T follicular helper cell (primary cell): ENCODE results near the gene SLC25A46.
"Not testable (repeated sequence)": the region's sequence is repeated elsewhere in the genome, so short reads cannot be mapped to it uniquely, and the experiment has no call there.

ENCODE experiments used
- DNase-seq: peaks from one replicate; pipeline ENCODE4 v3.0.0-alpha.2; 2020; ENCODE audit warnings: low read depth
- total RNA-seq, 2 experiments: gene quantifications; one replicate each; lab custom pipeline; 2026; lab: John Stamatoyannopoulos, UW

Gene SLC25A46
- total RNA-seq = 77.3 to 93.8 reads per million in 2 experiments

- peak; percentile 82 for DNase-seq
Measured at GRCh38 chr5:110738812-110739651, at the start of gene SLC25A46. SLC25A46 (plus strand) TSS chr5:110739007; CDS start chr5:110739120, 113 bp downstream.

GRCh38 chr5:110690587-110690986, 48.2 kb upstream of the SLC25A46 start:
- not testable (repeated sequence) for DNase-seq

DNA sequence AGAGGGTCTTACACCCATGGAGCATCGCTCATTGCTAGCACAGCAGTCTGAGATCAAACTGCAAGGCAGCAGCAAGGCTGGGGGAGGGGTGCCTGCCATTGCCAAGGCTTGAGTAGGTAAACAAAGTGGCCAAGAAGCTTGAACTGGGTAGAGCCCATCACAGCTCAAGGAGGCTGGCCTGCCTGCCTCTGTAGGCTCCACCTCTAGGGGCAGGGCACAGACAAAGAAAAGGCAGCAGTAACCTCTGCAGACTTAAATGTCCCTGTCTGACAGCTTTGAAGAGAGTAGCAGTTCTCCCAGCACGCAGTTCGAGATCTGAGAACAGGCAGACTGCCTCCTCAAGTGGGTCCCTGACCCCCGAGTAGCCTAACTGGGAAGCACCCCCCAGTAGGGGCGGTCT, 46.1 kb upstream of the SLC25A46 start:
- not testable (repeated sequence) for DNase-seq

DNA sequence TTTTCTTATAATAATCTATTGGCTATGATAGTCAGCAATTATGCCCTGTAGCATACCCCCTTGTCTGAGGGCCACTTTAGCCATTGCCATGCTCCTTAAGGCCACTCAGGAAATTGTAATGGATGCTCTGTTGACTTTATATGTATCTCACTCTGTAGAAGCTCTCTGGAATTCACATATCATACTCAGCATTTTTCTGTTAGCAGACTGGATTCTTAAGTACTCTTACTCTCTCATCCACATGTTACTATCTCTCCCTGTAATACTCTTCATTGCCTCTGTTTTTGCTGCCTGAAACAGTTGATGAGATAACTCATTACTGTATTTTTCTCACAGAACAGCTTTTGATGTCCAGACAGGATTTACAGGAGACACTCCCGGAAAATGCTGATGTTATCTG, 36.5 kb upstream of the SLC25A46 start:
- no peak for DNase-seq

DNA sequence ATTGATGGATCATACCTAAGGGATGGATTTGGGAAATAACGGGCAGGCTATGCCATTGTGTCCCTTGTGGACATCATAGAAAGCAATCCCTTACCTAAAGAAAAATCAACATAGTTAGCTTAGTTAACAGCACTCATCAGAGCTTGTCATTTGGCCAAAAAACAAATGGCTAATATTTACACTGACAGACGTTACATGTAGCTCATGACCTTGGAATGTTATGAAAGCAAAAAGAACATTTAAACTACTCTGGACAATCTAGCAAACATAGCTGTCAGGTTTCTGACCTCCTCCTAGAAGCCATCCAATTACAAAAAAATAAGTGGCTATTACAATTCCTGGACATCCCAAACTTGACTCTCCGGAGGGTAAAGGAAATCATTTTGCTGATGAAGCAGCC, 36.1 kb upstream of the SLC25A46 start:
- no peak for DNase-seq

DNA sequence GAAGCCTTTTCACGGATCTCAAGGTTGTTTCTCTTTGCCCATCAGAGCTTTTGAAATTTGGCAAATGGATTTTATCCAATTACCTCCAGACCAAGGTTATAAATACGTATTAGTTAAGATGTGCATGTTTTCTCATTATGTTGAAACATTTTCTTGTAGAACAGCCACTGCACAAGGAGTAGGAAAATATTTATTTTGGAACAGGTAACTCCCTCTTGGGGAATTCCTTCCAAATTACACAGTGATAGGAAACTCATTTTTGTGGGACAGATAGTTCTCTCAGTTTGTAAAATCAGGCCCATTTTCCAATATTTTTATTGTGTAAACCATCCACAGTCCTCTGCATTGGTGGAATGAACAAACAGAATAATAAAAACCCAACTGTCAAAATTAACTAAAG, 35.3 kb upstream of the SLC25A46 start:
- DNase-seq = no peak

GRCh38 chr5:110705349-110705748, 33.5 kb upstream of the SLC25A46 start:
- no peak for DNase-seq

DNA sequence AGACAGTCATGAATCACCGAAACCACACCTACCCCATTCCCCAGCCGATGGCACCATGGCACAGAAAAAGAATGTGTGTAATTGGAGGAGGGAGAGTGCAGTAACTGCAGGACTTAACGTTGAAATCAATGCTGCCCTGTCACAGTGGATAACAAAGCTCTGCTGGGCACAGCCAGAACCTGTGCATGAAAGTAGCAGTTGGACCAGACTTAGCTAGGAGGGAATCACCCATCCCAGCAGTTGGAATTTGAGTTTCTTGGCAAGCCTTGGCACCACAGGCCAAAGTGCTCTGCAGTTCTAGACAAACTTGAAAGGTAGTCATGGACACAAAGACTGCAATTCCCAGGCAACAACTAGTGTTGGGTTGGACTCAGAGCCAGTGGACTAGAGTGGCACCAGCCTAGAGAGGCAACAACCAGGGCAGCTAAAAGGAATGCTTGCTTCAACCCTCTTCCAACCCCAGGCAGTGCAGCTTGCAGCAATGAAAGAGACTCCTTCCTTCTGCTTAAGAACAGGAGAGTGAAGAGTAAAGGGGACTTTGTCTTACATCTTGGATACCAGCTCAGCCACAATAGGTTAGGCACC, 31.5 kb upstream of the SLC25A46 start:
- DNase-seq = no peak

DNA sequence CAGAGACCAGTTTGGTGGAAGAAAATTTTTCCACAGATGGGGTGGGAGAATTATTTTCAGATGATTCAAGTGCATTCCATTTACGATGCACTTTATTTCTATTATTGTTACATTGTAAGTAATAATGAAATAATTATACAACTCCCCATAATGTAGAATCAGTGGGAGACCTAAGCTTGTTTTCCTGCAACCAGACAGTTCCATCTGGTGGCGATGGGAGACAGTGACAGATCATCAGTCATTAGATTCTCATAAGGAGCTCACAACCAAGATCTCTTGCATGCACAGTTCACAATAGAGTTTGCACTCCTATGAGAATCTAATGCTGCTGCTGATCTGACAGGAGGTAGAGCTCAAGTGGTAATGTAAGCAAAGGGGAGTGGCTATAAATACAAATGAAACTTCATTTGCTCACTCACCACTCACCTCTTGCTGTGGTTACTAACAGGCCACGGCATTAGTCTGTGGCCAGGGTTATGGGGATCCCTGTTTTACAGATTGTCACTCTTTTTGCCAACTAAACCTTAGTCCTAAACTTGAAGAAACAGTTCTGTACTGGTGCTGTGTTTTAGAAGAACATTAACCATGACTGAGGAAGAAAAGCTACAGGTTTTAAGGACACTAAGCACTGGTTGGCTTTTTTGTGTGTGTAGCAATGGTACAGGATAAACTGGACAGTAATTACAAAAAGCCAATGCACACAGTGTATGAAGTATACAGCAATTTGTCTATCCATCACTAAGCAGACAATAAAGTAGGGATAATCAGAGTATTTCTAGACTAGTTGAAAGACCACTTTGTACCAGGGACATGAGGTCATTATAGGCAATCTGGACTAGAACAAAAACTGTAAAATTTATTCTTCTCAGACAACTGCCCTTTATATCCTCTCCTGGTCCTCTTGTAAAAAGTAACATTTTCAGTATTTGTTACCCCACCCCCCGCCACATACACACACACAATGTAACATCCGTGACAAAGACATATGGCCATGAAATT, 22.3 kb upstream of the SLC25A46 start:
- no peak for DNase-seq

DNA sequence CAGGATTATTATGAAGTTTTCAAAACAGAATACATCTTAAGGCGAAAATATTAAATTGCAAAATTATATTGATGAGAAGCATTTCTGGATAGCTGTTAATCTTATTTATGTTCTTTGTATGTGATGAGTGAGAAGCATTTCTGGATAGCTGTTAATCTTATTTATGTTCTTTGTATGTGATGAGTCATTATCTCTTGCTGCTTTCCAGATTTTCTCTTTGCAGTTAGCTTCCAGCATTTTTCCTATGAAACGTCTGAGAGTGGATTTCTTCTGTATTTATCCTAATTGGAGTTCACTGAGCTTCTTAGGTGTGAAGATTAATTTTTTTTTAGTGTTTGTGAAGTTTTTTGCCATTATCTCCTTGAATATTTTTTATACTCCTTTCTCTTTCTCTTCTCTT, 20.5 kb upstream of the SLC25A46 start:
- no peak for DNase-seq

DNA sequence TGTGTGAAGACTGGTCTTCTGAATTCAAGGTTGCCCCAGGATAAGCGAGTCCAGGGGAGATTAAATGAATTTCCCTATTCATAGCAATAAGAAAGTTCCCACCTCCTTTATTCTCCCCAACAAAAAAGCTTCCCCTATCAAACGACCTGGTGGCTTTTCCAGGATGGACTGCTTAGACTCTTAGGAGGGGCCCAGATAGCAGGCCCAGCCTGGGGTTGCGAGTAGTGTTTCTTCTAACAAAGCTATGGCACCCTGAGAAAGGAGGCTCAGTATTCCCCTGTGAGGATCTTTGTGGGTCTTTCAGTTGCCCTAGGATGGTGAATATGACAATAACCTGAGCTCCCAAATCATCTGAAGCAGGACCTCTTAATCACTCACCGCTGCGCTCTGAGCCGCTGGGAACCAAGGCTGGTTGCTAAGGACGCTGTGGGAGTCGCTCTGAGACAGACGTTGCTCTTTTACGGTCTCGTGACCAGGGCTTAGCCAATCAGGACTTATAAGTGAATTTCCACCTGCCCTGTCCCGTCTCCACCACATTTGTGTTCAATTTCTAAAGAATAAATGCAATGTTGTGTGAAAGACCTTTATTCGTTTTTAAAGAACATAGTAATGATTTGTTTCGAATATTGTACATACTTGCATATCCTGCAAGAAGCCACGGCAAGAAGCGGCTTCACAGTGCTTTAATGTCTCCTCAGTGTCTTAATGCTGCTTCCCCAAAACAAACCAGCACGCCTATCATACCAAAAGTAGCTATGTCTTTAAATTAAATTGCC, 12.4 kb upstream of the SLC25A46 start, which contains the start of gene TMEM232:
Gene TMEM232, minus strand, starts transcription at position 423 of the 776 bp plus-strand sequence. CDS start 59,319 bp downstream, outside the sequence.
- peak; percentile 63 for DNase-seq

- no peak for DNase-seq
Measured at GRCh38 chr5:110727025-110727314, 11.8 kb upstream of the SLC25A46 start.

- DNase-seq = not testable (repeated sequence)
Measured at GRCh38 chr5:110731499-110731898, 7.3 kb upstream of the SLC25A46 start.

- no peak for DNase-seq
Measured at GRCh38 chr5:110734101-110734500, 4.7 kb upstream of the SLC25A46 start.

DNA sequence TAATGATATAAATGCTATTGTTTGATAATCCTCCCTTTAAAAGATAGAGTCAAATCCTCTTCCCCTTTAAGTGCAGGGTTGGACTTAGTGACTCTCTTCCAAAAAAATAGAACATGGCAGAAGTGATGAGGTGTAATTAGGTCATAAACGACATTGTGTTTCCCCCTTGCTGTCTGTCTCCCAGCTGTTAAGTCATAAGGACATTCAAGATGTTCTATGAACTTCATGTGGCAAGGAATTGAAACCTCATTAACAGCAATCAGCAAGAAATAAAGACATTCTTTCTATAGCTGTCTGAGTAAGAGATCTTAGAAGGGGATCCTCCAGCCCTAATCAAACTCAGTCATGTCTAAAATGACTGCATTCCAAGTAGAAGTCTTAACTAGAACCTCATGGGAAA, 3.3 kb upstream of the SLC25A46 start:
- DNase-seq = no peak

- DNase-seq = no peak
Measured at GRCh38 chr5:110736753-110737152, 2.1 kb upstream of the SLC25A46 start.

GRCh38 chr5:110738503-110738811, 350 bp upstream of the SLC25A46 start:
- DNase-seq = no peak

GRCh38 chr5:110751902-110752762, 13.3 kb downstream of the SLC25A46 start:
- peak; percentile 14 for DNase-seq

DNA sequence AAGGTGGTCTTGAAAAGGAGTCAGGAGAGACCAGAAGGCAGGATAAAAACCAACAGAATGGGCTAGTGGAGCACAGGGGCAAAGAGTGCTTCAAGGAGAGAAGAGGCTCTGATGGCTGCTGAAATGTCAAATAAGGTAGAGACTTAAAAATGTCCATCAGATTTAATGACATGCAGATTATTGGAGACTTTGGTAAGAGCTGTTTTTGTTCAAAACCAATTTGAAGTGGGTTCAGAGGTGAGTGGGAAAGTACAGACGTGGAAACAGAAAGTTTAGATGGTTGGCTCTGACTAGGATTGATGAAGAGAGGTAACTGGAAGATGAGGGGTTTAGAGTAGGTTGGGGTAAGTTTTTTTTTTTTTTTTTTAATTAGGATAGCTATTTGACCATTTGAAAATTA, 14.1 kb downstream of the SLC25A46 start:
- no peak for DNase-seq

DNA sequence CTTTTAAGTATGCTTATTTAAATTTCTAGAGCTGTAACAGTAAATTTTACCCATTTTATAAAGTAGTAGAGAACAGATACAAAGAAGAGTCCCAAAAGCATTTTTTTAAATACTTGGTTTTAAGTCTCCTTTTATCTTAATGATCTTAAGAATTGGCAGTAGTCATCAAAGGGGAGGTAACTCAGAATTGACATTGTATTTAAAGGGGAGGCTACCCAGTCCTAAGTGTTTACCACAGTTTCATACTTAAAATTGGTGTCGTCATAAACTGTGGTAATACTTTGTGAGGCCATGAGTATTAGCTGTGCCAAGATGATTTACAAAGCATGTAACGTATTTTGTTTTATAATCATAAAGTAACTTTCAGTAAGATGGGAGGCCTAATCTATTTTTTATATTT, 14.8 kb downstream of the SLC25A46 start:
- no peak for DNase-seq

DNA sequence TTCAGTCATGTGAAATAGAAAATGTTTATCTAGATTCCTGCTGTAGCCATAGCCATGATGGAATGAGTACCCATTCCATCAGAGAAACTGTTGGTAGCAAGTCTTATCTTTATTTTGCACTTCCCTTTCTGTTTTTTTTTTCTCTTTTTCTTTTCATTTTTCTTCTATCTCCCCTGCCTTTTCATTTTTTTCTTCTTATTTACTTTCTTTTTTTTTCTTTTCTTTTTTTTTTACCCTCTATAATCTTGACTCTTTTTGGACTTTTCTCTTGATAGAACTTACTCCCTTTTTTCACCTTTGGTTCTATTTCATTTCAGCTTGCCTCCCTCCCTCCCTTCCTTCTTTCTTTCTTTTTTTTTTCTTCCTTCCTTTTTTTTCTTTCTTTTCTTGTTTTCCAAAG, 15.4 kb downstream of the SLC25A46 start:
- no peak for DNase-seq
